Measurements from ENCODE around the gene TRIM25. TPM values are rescaled to one million over a fixed set of nuclear protein-coding genes. Genes with fewer than 3 reads are reported as not detected.

TRIM25 gene
- total RNA-seq, 1 experiment from 2014 or later = 135 TPM

DNA sequence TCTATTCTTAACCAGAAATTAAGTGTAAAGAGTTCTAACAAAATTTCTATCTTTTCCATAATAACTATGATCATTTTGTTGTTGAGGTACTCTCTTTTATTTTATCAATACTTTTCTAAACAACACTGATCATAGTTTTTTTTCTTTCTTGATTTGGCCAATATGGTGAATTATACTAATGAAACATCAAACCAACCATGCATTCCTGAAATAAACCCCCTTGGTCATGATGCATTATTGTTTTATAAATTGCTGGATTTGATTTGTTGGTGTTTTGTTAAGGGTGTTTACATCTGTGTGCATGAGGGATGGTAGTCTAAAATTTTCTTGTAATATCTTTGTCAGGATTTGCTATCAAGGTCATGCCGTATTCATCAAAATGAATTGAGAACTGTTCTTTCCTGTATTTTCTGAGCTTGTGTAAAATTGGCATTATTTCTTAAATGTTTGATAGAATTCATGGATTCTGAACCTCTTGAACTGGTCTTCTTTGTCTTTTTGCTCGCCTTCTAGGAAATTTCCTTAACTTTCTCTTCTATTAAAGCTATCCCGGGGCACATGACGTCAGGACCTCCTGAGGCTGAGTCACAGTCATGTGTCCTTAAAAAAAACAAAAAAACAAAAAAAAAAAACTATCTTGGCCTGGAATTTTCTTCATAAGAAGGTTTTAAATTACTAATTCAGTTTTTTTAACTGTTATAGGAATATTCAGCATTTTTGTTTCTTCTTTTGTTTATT lies 3.9 kb upstream of the TRIM25 start:
- ChIA-PET POLR2A (no interaction called here), RAD21 (ENCODE audit: low non-redundant PET in 1 of 2, low total read pairs in 2 of 2, uncharacterized antibody in 2 of 2, unreplicated experiment in 2 of 2) (no interaction called here), CTCF (no interaction called here)
- H3K27me3 ChIP-seq (ENCODE audit: insufficient read depth, low read length) = no peaks in the 10 kb centered on the region
- H3K4me1 ChIP-seq (ENCODE audit: control insufficient read depth in 1 of 2, insufficient read depth in 2 of 2, low read length in 2 of 2) = peaks cover 18 to 35% of the 10 kb centered on the region in 2 experiments
- ATAC-seq (no peak), DNase-seq (ENCODE audit: low read depth, low spot score) (no peak)
- no peak overlapping the region for H3K4me2 ChIP-seq (ENCODE audit: low read length)
- no peaks in the 10 kb centered on the region for H4K20me1 ChIP-seq (ENCODE audit: insufficient read depth)
- H3K4me3 ChIP-seq (replicated peaks in 1 of 2; ENCODE audit: low read depth in 1 of 2, low read length in 2 of 2) = no peak overlapping the region
- H3K9me3 ChIP-seq (ENCODE audit: control insufficient read depth in 1 of 2, insufficient read depth in 1 of 2, low read depth in 1 of 2, low read length in 2 of 2) = peaks cover 0 to 10% of the 10 kb centered on the region in 2 experiments; a peak in 1 of 4 replicates
- no TSS peak for BruUV-seq (replicated peaks)
- H2AFZ ChIP-seq (ENCODE audit: low read depth, low read length, poor library complexity, severe bottlenecking) = no peak overlapping the region
- intact Hi-C loops (cut with micrococcal nuclease) = no loop called here
- H3K27ac ChIP-seq (ENCODE audit: low read depth, low read length) = no peak overlapping the region
- H3K36me3 ChIP-seq (ENCODE audit: control insufficient read depth in 1 of 2, insufficient read depth in 2 of 2, low read length in 2 of 2) = no peaks in the 10 kb centered on the region
- TF ChIP-seq, protein P1, sequence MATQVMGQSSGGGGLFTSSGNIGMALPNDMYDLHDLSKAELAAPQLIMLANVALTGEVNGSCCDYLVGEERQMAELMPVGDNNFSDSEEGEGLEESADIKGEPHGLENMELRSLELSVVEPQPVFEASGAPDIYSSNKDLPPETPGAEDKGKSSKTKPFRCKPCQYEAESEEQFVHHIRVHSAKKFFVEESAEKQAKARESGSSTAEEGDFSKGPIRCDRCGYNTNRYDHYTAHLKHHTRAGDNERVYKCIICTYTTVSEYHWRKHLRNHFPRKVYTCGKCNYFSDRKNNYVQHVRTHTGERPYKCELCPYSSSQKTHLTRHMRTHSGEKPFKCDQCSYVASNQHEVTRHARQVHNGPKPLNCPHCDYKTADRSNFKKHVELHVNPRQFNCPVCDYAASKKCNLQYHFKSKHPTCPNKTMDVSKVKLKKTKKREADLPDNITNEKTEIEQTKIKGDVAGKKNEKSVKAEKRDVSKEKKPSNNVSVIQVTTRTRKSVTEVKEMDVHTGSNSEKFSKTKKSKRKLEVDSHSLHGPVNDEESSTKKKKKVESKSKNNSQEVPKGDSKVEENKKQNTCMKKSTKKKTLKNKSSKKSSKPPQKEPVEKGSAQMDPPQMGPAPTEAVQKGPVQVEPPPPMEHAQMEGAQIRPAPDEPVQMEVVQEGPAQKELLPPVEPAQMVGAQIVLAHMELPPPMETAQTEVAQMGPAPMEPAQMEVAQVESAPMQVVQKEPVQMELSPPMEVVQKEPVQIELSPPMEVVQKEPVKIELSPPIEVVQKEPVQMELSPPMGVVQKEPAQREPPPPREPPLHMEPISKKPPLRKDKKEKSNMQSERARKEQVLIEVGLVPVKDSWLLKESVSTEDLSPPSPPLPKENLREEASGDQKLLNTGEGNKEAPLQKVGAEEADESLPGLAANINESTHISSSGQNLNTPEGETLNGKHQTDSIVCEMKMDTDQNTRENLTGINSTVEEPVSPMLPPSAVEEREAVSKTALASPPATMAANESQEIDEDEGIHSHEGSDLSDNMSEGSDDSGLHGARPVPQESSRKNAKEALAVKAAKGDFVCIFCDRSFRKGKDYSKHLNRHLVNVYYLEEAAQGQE (IDR thresholded peaks at IDR 0.05; ENCODE audit: low read depth) = no peak
- TF ChIP-seq EZH2phosphoT487 (IDR thresholded peaks at IDR 0.05; ENCODE audit: borderline replicate concordance) = no peak
- TF ChIP-seq, protein P2, sequence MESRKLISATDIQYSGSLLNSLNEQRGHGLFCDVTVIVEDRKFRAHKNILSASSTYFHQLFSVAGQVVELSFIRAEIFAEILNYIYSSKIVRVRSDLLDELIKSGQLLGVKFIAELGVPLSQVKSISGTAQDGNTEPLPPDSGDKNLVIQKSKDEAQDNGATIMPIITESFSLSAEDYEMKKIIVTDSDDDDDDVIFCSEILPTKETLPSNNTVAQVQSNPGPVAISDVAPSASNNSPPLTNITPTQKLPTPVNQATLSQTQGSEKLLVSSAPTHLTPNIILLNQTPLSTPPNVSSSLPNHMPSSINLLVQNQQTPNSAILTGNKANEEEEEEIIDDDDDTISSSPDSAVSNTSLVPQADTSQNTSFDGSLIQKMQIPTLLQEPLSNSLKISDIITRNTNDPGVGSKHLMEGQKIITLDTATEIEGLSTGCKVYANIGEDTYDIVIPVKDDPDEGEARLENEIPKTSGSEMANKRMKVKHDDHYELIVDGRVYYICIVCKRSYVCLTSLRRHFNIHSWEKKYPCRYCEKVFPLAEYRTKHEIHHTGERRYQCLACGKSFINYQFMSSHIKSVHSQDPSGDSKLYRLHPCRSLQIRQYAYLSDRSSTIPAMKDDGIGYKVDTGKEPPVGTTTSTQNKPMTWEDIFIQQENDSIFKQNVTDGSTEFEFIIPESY (IDR thresholded peaks at IDR 0.05; ENCODE audit: extremely low read depth, insufficient replicate concordance, low read length) = no peak
- TF ChIP-seq RAD21 (IDR thresholded peaks at IDR 0.05; ENCODE audit: low read depth) = no peak
- no peak for TF ChIP-seq ELF1 (IDR thresholded peaks at IDR 0.05; ENCODE audit: borderline replicate concordance, low read depth)
- no peak for TF ChIP-seq TCF7L2 (IDR thresholded peaks at IDR 0.05; ENCODE audit: borderline replicate concordance, extremely low read depth, insufficient read depth, insufficient read length)
- TF ChIP-seq POLR2A (IDR thresholded peaks at IDR 0.05; ENCODE audit: borderline replicate concordance, extremely low read depth, insufficient read depth, insufficient read length) = no peak
- no peak for TF ChIP-seq ZFX (IDR thresholded peaks at IDR 0.05)
- no peak for TF ChIP-seq ZNF274 (IDR thresholded peaks at IDR 0.05; ENCODE audit: low read depth, low read length)
- H3K9ac ChIP-seq (ENCODE audit: low read length) = no peak overlapping the region
- peaks cover 22% of the 10 kb centered on the region for H3K79me2 ChIP-seq (ENCODE audit: insufficient read depth, low read length)
- H3K9me2 ChIP-seq (ENCODE audit: insufficient read depth) = no peaks in the 10 kb centered on the region

Measured in HCT116 (cell line).